ENCODE results near the gene SIPA1L3.

GRCh38 chr19:38047641-38048040, 140.6 kb downstream of the SIPA1L3 start:
- TF ChIP-seq SNAI2 (CRISPR knock-in tag; IDR thresholded peaks at IDR 0.05): no peak
- TF ChIP-seq ISL1 (CRISPR knock-in tag; IDR thresholded peaks at IDR 0.05): no peak
- TF ChIP-seq ZFP30 (CRISPR knock-in tag; IDR thresholded peaks at IDR 0.05): no peak
- TF ChIP-seq CREB5 (CRISPR knock-in tag; IDR thresholded peaks at IDR 0.05; ENCODE audit: low read depth): no peak
